BLaER1 (cell line): ENCODE results near the gene CD164.

Experiments
- H3K27ac ChIP-seq: shearing (Covaris generic); formaldehyde crosslinking; 2 replicates; pipeline ENCODE4 v1.8.1; 2022
- H3K27me3 ChIP-seq: shearing (Covaris generic); formaldehyde crosslinking; 2 replicates; pipeline ENCODE4 v1.8.1; 2022
- H3K36me3 ChIP-seq: shearing (Covaris generic); formaldehyde crosslinking; 2 replicates; pipeline ENCODE4 v1.8.1; 2022
- H3K4me1 ChIP-seq: shearing (Covaris generic); formaldehyde crosslinking; 2 replicates; pipeline ENCODE4 v1.8.1; 2022
- H3K4me2 ChIP-seq: shearing (Covaris generic); formaldehyde crosslinking; 2 replicates; pipeline ENCODE4 v1.8.1; 2022
- H3K4me3 ChIP-seq: shearing (Covaris generic); formaldehyde crosslinking; 2 replicates; pipeline ENCODE4 v1.8.1; 2022
- H3K9ac ChIP-seq: shearing (Covaris generic); formaldehyde crosslinking; 2 replicates; pipeline ENCODE4 v1.8.1; 2022
- H3K9me3 ChIP-seq: shearing (Covaris generic); formaldehyde crosslinking; 2 replicates; pipeline ENCODE4 v1.8.1; 2022
- H4K20me1 ChIP-seq: shearing (Covaris generic); formaldehyde crosslinking; 2 replicates; pipeline ENCODE4 v1.8.1; 2022
- Cebpa-rat ChIP-seq: shearing (Covaris generic); IDR thresholded peaks from 2 replicates; pipeline ENCODE4 v1.8.1; 2022

Gene CD164

GRCh38 chr6:109362102-109362884 lies 20.0 kb downstream of the CD164 start:
- Histone ChIP-seq H3K36me3 (peaks cover 98% of the 10 kb centered on the region), H3K27ac (no peak overlapping the region), H4K20me1 (no peaks in the 10 kb centered on the region)

GRCh38 chr6:109360791-109361190 lies 21.5 kb downstream of the CD164 start:
- H3K36me3 ChIP-seq = peaks cover 98% of the 10 kb centered on the region
- H3K27ac ChIP-seq = no peak overlapping the region
- H3K9me3 ChIP-seq = peaks cover 94% of the 10 kb centered on the region
- no peak for TF ChIP-seq Cebpa-rat
- no peak overlapping the region for H3K4me3 ChIP-seq
- peaks cover 17% of the 10 kb centered on the region for H3K4me1 ChIP-seq
- H3K4me2 ChIP-seq = peak overlapping the region; percentile 17; the same call in 1 of the 2 replicates
- no peak overlapping the region for H3K9ac ChIP-seq
- H3K27me3 ChIP-seq = no peaks in the 10 kb centered on the region
- H4K20me1 ChIP-seq = no peaks in the 10 kb centered on the region

More at GRCh38 chr6:109362102-109362884, 20.0 kb downstream of the CD164 start:
- Histone ChIP-seq H3K9ac (no peak overlapping the region), H3K4me3 (no peak overlapping the region), H3K4me2 (no peak overlapping the region), H3K4me1 (peaks cover 17% of the 10 kb centered on the region), H3K27me3 (no peaks in the 10 kb centered on the region), H3K9me3 (peaks cover 79% of the 10 kb centered on the region)
- no peak for TF ChIP-seq Cebpa-rat

GRCh38 chr6:109360281-109360680 lies 22.0 kb downstream of the CD164 start:
- Histone ChIP-seq H4K20me1 (no peaks in the 10 kb centered on the region), H3K4me3 (no peak overlapping the region), H3K27ac (no peak overlapping the region), H3K27me3 (no peaks in the 10 kb centered on the region), H3K9ac (no peak overlapping the region), H3K9me3 (peaks cover 91% of the 10 kb centered on the region), H3K4me2 (no peak overlapping the region), H3K4me1 (peaks cover 17% of the 10 kb centered on the region), H3K36me3 (peaks cover 95% of the 10 kb centered on the region)
- no peak for TF ChIP-seq Cebpa-rat

GRCh38 chr6:109359248-109359647 lies 23.0 kb downstream of the CD164 start:
- Histone ChIP-seq H3K27ac (no peak overlapping the region), H3K36me3 (peaks cover 94% of the 10 kb centered on the region), H3K27me3 (no peaks in the 10 kb centered on the region), H3K9ac (no peak overlapping the region), H3K9me3 (peaks cover 80% of the 10 kb centered on the region), H3K4me3 (no peak overlapping the region), H3K4me1 (peaks cover 17% of the 10 kb centered on the region), H3K4me2 (no peak overlapping the region), H4K20me1 (no peaks in the 10 kb centered on the region)
- TF ChIP-seq Cebpa-rat = no peak

GRCh38 chr6:109358204-109358603 lies 24.1 kb downstream of the CD164 start:
- Histone ChIP-seq H4K20me1 (no peaks in the 10 kb centered on the region), H3K9me3 (peaks cover 70% of the 10 kb centered on the region)
- TF ChIP-seq Cebpa-rat = no peak

GRCh38 chr6:109356237-109356636 lies 26.0 kb downstream of the CD164 start:
- Histone ChIP-seq H4K20me1 (no peaks in the 10 kb centered on the region), H3K36me3 (peaks cover 71% of the 10 kb centered on the region), H3K9ac (no peak overlapping the region), H3K4me1 (peaks cover 22% of the 10 kb centered on the region), H3K27ac (no peak overlapping the region), H3K4me3 (no peak overlapping the region), H3K4me2 (no peak overlapping the region), H3K27me3 (no peaks in the 10 kb centered on the region), H3K9me3 (peaks cover 52% of the 10 kb centered on the region)
- TF ChIP-seq Cebpa-rat = no peak

More at GRCh38 chr6:109358204-109358603, 24.1 kb downstream of the CD164 start:
- H3K36me3 ChIP-seq = peaks cover 91% of the 10 kb centered on the region
- peaks cover 17% of the 10 kb centered on the region for H3K4me1 ChIP-seq
- no peaks in the 10 kb centered on the region for H3K27me3 ChIP-seq
- H3K9ac ChIP-seq = no peak overlapping the region
- H3K4me2 ChIP-seq = no peak overlapping the region
- H3K27ac ChIP-seq = no peak overlapping the region
- H3K4me3 ChIP-seq = no peak overlapping the region

- Histone ChIP-seq H3K9me3 (peaks cover 8% of the 10 kb centered on the region), H3K4me3 (no peak overlapping the region), H4K20me1 (no peaks in the 10 kb centered on the region), H3K4me2 (peak overlapping the region; percentile 62), H3K4me1 (peaks cover 23% of the 10 kb centered on the region), H3K27ac (no peak overlapping the region), H3K36me3 (peaks cover 25% of the 10 kb centered on the region), H3K9ac (no peak overlapping the region), H3K27me3 (no peaks in the 10 kb centered on the region)
- TF ChIP-seq Cebpa-rat = no peak
Observed at GRCh38 chr6:109351231-109352130, 30.8 kb downstream of the CD164 start.

GRCh38 chr6:109349419-109349987 lies 32.8 kb downstream of the CD164 start:
- no peak overlapping the region for H3K27ac ChIP-seq
- no peaks in the 10 kb centered on the region for H3K27me3 ChIP-seq
- H3K9me3 ChIP-seq = no peaks in the 10 kb centered on the region
- H3K36me3 ChIP-seq = peaks cover 10% of the 10 kb centered on the region; the same call in 1 of the 2 replicates
- H4K20me1 ChIP-seq = no peaks in the 10 kb centered on the region
- H3K9ac ChIP-seq = no peak overlapping the region
- no peak overlapping the region for H3K4me3 ChIP-seq
- H3K4me1 ChIP-seq = peaks cover 28% of the 10 kb centered on the region
- no peak for TF ChIP-seq Cebpa-rat
- H3K4me2 ChIP-seq = no peak overlapping the region

GRCh38 chr6:109348226-109348625 lies 34.0 kb downstream of the CD164 start:
- no peak overlapping the region for H3K9ac ChIP-seq
- no peak overlapping the region for H3K4me3 ChIP-seq
- H3K9me3 ChIP-seq = no peaks in the 10 kb centered on the region
- no peaks in the 10 kb centered on the region for H4K20me1 ChIP-seq
- H3K27me3 ChIP-seq = no peaks in the 10 kb centered on the region
- peaks cover 28% of the 10 kb centered on the region for H3K4me1 ChIP-seq
- no peak overlapping the region for H3K27ac ChIP-seq
- no peak overlapping the region for H3K4me2 ChIP-seq
- TF ChIP-seq Cebpa-rat = no peak
- no peaks in the 10 kb centered on the region for H3K36me3 ChIP-seq
